Loucy (cell line): ENCODE data around the gene DCLK2.

Experiments
- H2AFZ ChIP-seq: fragments of 200-600 bp; sonication (generic); 2 replicates; pipeline ENCODE4 v1.6.0; 2016; ENCODE audit warnings: antibody characterized with exemption, mild to moderate bottlenecking, low read length, moderate library complexity
- H3F3A ChIP-seq: fragments of 200-600 bp; 2 replicates; pipeline ENCODE4 v1.6.0; 2016; ENCODE audit warnings: antibody characterized with exemption, low read depth, mild to moderate bottlenecking
- H3K27me3 ChIP-seq: fragments of 200-600 bp; sonication (generic); 2 replicates; pipeline ENCODE4 v1.6.1; 2014; ENCODE audit warnings: low read length, mild to moderate bottlenecking; ENCODE audit not compliant: insufficient read depth, poor library complexity, severe bottlenecking
- H3K36me3 ChIP-seq: fragments of 200-600 bp; sonication (generic); 2 replicates; pipeline ENCODE4 v1.6.1; 2016; ENCODE audit warnings: low read length; ENCODE audit not compliant: insufficient read depth
- H3K4me1 ChIP-seq: fragments of 200-600 bp; sonication (generic); 2 replicates; pipeline ENCODE4 v1.5.1; 2014; ENCODE audit warnings: low read length, mild to moderate bottlenecking; ENCODE audit not compliant: insufficient read depth, poor library complexity, severe bottlenecking
- H3K4me2 ChIP-seq: fragments of 200-600 bp; sonication (generic); 2 replicates; pipeline ENCODE4 v1.6.0; 2014; ENCODE audit warnings: antibody characterized with exemption, low read length, low read depth, mild to moderate bottlenecking; ENCODE audit not compliant: poor library complexity, severe bottlenecking
- H3K4me3 ChIP-seq: fragments of 200-600 bp; sonication (generic); 2 replicates; pipeline ENCODE4 v1.5.1; 2014; ENCODE audit warnings: low read length, mild to moderate bottlenecking, mixed read lengths; ENCODE audit not compliant: poor library complexity, severe bottlenecking
- H3K79me2 ChIP-seq: fragments of 200-600 bp; sonication (generic); 2 replicates; pipeline ENCODE4 v1.6.1; 2014; ENCODE audit warnings: low read length; ENCODE audit not compliant: insufficient read depth
- H3K9ac ChIP-seq: fragments of 200-600 bp; sonication (generic); 2 replicates; pipeline ENCODE4 v1.6.0; 2014; ENCODE audit warnings: mild to moderate bottlenecking, low read depth, low read length, moderate library complexity; ENCODE audit not compliant: poor library complexity, severe bottlenecking
- H3K9me2 ChIP-seq: fragments of 200-600 bp; sonication (generic); replicated peaks from 2 replicates; pipeline ENCODE4 v1.6.1; 2016; ENCODE audit warnings: low read depth, low read length, mixed read lengths
- H3K9me3 ChIP-seq: fragments of 200-600 bp; sonication (generic); 2 replicates; pipeline ENCODE4 v1.6.1; 2014; ENCODE audit warnings: mild to moderate bottlenecking, antibody characterized with exemption, low read length, low read depth; ENCODE audit not compliant: insufficient read depth
- H4K20me1 ChIP-seq: fragments of 200-600 bp; sonication (generic); 2 replicates; pipeline ENCODE4 v1.6.0; 2014; ENCODE audit warnings: antibody characterized with exemption, low read length, mild to moderate bottlenecking; ENCODE audit not compliant: insufficient read depth, poor library complexity, severe bottlenecking
- EZH2phosphoT487 ChIP-seq: fragments of 200-600 bp; IDR thresholded peaks from 2 replicates; pipeline ENCODE4 v1.6.1; 2018; ENCODE audit warnings: antibody characterized with exemption, mild to moderate bottlenecking, moderate library complexity, borderline replicate concordance
- TF ChIP-seq, protein P1 (sequence below): fragments of 200-600 bp; sonication (generic); conservative IDR thresholded peaks from 2 replicates; pipeline ENCODE4 v1.5.1; 2014; ENCODE audit warnings: mild to moderate bottlenecking, antibody characterized with exemption, low read length

Gene DCLK2

DNA sequence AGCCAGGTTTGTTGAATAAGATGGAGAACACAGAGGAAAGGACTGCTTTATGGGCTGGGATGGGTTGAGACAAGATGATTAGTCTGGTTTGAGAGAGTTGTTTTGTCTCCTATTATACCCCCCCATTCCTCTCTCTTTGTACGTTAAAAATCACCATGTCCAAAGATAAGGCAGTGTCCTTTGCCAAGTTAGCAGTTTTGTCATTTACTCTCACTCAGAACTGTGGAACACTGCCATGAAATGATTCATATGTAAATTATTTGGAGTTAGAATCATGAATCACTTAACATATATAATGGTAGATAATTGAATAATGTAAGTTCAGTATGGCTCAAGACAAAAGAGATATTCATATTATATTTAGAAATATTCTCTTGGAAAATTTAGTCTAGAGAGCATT is 151.3 kb downstream of the DCLK2 start:
- Histone ChIP-seq H3K27me3 (no peaks in the 10 kb centered on the region), H3K4me1 (no peaks in the 10 kb centered on the region), H3K79me2 (no peaks in the 10 kb centered on the region), H4K20me1 (no peaks in the 10 kb centered on the region), H3K4me3 (no peak overlapping the region), H3K9ac (no peak overlapping the region), H3F3A (no peaks in the 10 kb centered on the region), H3K9me2 (no peaks in the 10 kb centered on the region), H3K36me3 (no peaks in the 10 kb centered on the region), H2AFZ (no peak overlapping the region), H3K9me3 (no peaks in the 10 kb centered on the region), H3K4me2 (no peak overlapping the region)
- no peak for TF ChIP-seq EZH2phosphoT487
- TF ChIP-seq, protein P1, sequence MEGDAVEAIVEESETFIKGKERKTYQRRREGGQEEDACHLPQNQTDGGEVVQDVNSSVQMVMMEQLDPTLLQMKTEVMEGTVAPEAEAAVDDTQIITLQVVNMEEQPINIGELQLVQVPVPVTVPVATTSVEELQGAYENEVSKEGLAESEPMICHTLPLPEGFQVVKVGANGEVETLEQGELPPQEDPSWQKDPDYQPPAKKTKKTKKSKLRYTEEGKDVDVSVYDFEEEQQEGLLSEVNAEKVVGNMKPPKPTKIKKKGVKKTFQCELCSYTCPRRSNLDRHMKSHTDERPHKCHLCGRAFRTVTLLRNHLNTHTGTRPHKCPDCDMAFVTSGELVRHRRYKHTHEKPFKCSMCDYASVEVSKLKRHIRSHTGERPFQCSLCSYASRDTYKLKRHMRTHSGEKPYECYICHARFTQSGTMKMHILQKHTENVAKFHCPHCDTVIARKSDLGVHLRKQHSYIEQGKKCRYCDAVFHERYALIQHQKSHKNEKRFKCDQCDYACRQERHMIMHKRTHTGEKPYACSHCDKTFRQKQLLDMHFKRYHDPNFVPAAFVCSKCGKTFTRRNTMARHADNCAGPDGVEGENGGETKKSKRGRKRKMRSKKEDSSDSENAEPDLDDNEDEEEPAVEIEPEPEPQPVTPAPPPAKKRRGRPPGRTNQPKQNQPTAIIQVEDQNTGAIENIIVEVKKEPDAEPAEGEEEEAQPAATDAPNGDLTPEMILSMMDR = no peak

GRCh38 chr4:150230561-150230960 is 152.3 kb downstream of the DCLK2 start:
- Histone ChIP-seq H3K9me2 (no peaks in the 10 kb centered on the region), H3K9ac (no peak overlapping the region), H2AFZ (no peak overlapping the region), H4K20me1 (no peaks in the 10 kb centered on the region), H3K4me2 (no peak overlapping the region), H3F3A (no peaks in the 10 kb centered on the region), H3K79me2 (no peaks in the 10 kb centered on the region), H3K27me3 (no peaks in the 10 kb centered on the region), H3K9me3 (no peaks in the 10 kb centered on the region), H3K4me3 (no peak overlapping the region), H3K4me1 (no peaks in the 10 kb centered on the region), H3K36me3 (no peaks in the 10 kb centered on the region)
- TF ChIP-seq, protein P1 = no peak
- no peak for TF ChIP-seq EZH2phosphoT487

DNA sequence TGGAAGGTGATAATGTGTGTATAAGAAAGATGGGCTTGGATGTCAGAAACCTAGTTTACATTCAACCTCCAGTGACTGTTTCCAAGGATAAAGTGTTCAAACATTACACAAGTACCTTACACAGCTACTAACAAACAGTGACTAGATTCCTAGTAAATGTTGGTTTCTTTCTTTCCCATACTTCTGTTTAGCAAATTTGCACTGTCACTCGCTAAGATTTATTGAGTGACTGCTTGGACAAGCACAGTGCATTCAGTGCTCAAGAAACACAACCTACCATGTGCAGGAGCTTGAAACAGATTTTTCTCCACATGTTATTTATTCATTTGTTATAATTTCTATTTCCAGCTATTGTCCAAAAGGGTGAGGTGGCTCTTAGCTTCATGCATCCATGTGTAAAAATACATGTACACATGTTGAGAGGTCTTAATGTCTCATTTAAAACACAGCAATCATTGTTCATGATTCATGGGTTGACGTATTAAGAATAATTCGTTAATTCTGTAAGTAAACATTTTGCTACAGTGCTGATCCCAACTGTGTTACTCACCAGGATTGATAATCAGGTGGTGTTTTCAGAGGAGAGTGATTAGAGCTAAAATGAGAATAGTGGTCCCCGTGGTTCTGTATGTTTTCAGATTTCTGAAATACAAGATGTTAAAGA is 153.0 kb downstream of the DCLK2 start:
- TF ChIP-seq, protein P1 = no peak
- TF ChIP-seq EZH2phosphoT487 = no peak

More for the DNA sequence above, 153.0 kb downstream of the DCLK2 start:
- H3K4me3 ChIP-seq = no peak overlapping the region
- H3K4me2 ChIP-seq = no peak overlapping the region
- H3K4me1 ChIP-seq = no peaks in the 10 kb centered on the region
- H3K9me3 ChIP-seq = no peaks in the 10 kb centered on the region
- H3K36me3 ChIP-seq = no peaks in the 10 kb centered on the region
- no peaks in the 10 kb centered on the region for H3K79me2 ChIP-seq
- no peaks in the 10 kb centered on the region for H3K27me3 ChIP-seq
- no peaks in the 10 kb centered on the region for H3F3A ChIP-seq
- H4K20me1 ChIP-seq = no peaks in the 10 kb centered on the region
- no peaks in the 10 kb centered on the region for H3K9me2 ChIP-seq
- H2AFZ ChIP-seq = no peak overlapping the region
- no peak overlapping the region for H3K9ac ChIP-seq
